MCF 10A (cell line): Measurements from ENCODE around the gene GRK3. TPM values are rescaled to one million over a fixed set of nuclear protein-coding genes. Genes with fewer than 3 reads are reported as not detected.
A peak's percentile ranks its signal among the peaks of the same experiment; 100 is the strongest.

ENCODE experiments used
- BruUV-seq: library from RNA; stranded (reverse); fragments of 400-500 nt; replicated peaks from 2 replicates; lab custom pipeline; 2021; lab: Mats Ljungman, UMichigan
- CTCF ChIA-PET: fragments of 300-600 bp; sonication (Branson Sonifier 250); formaldehyde crosslinking; extraction: SDS; loops from one replicate; lab custom pipeline; 2021; ENCODE audit warnings: antibody characterized with exemption, inconsistent platforms; lab: Yijun Ruan, JAX
- POLR2A ChIA-PET: fragments of 300-600, 350-650 bp; sonication (Branson Sonifier 250); formaldehyde crosslinking; extraction: SDS; loops from one replicate; lab custom pipeline; 2020; ENCODE audit warnings: antibody characterized with exemption, inconsistent platforms; lab: Yijun Ruan, JAX
- DNase-seq: peaks from one replicate; pipeline ENCODE4 v3.0.0-alpha.2; 2018; ENCODE audit not compliant: unreplicated experiment
- H3K27ac Mint-ChIP-seq: one replicate; pipeline ENCODE4 v1.8.0; 2022; ENCODE audit warnings: mild to moderate bottlenecking, low read depth, mixed read lengths; ENCODE audit not compliant: unreplicated experiment
- H3K27me3 Mint-ChIP-seq: one replicate; pipeline ENCODE4 v1.8.0; 2022; ENCODE audit warnings: mixed read lengths; ENCODE audit not compliant: insufficient read depth, unreplicated experiment
- H3K36me3 Mint-ChIP-seq: one replicate; pipeline ENCODE4 v1.8.0; 2022; ENCODE audit warnings: mild to moderate bottlenecking, moderate library complexity, mixed read lengths; ENCODE audit not compliant: insufficient read depth, unreplicated experiment
- H3K4me1 Mint-ChIP-seq: one replicate; pipeline ENCODE4 v1.8.0; 2022; ENCODE audit warnings: mixed read lengths; ENCODE audit not compliant: insufficient read depth, unreplicated experiment
- H3K4me3 Mint-ChIP-seq: one replicate; pipeline ENCODE4 v1.8.0; 2022; ENCODE audit warnings: mild to moderate bottlenecking, moderate library complexity, mixed read lengths; ENCODE audit not compliant: unreplicated experiment
- H3K9me3 Mint-ChIP-seq: one replicate; pipeline ENCODE4 v1.8.0; 2022; ENCODE audit warnings: mixed read lengths; ENCODE audit not compliant: unreplicated experiment
- intact Hi-C: fragments of 100-400 bp; cut with micrococcal nuclease; formaldehyde crosslinking; loops from 2 replicates; pipeline ENCODE4 v1.14.1; 2022
- total RNA-seq: library from RNA; stranded (reverse); gene quantifications from 2 replicates; pipeline ENCODE4 v1.2.3, GENCODE V29; 2022
- TF ChIP-seq, protein P1 (sequence below): fragments of 200-600 bp; IDR thresholded peaks from one replicate; pipeline ENCODE4 v1.8.0; 2022; ENCODE audit warnings: antibody characterized with exemption, mild to moderate bottlenecking; ENCODE audit not compliant: unreplicated experiment

The GRK3 gene
- total RNA-seq, 1 experiment from 2014 or later: 7.9 TPM

DNA sequence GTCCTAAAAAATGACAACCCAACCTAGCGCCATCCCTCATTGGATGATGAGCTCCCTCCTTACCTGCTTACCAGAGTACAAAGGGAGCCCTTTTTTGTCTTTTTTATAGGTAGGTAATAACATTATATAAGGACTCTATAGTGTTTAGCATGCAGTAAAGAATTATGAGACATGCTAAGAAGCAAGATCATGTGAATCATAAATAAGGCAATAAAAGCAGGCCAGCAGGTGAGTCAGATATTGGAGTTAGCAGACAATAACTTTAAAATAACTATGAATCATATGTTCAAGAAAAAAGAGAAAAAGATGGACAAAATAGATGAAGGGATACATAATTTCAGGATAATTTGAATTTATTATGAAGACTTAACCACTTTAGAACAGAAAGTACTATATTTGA is 81.5 kb downstream of the GRK3 start:
- Mint-ChIP-seq H3K4me1 (peaks cover 12% of the 10 kb centered on the region), H3K36me3 (peaks cover 6% of the 10 kb centered on the region), H3K9me3 (peaks cover 7% of the 10 kb centered on the region), H3K27ac (no peak overlapping the region), H3K4me3 (no peak overlapping the region), H3K27me3 (no peaks in the 10 kb centered on the region)
- ChIA-PET POLR2A (interaction anchor here (1.4 to 1.5 kb wide), 2 partner anchors 9 to 22 kb away, joined by 3 to 5 read pairs; no protein-coding TSS in a partner anchor), CTCF (interaction anchor here (0.7 kb wide), 2 partner anchors 10 to 1094 kb away, joined by 3 to 4 read pairs; no protein-coding TSS in a partner anchor)
- DNase-seq: peak; percentile 20
- BruUV-seq: no TSS peak
- intact Hi-C loops: no loop called here
- TF ChIP-seq, protein P1, sequence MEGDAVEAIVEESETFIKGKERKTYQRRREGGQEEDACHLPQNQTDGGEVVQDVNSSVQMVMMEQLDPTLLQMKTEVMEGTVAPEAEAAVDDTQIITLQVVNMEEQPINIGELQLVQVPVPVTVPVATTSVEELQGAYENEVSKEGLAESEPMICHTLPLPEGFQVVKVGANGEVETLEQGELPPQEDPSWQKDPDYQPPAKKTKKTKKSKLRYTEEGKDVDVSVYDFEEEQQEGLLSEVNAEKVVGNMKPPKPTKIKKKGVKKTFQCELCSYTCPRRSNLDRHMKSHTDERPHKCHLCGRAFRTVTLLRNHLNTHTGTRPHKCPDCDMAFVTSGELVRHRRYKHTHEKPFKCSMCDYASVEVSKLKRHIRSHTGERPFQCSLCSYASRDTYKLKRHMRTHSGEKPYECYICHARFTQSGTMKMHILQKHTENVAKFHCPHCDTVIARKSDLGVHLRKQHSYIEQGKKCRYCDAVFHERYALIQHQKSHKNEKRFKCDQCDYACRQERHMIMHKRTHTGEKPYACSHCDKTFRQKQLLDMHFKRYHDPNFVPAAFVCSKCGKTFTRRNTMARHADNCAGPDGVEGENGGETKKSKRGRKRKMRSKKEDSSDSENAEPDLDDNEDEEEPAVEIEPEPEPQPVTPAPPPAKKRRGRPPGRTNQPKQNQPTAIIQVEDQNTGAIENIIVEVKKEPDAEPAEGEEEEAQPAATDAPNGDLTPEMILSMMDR: no peak

DNA sequence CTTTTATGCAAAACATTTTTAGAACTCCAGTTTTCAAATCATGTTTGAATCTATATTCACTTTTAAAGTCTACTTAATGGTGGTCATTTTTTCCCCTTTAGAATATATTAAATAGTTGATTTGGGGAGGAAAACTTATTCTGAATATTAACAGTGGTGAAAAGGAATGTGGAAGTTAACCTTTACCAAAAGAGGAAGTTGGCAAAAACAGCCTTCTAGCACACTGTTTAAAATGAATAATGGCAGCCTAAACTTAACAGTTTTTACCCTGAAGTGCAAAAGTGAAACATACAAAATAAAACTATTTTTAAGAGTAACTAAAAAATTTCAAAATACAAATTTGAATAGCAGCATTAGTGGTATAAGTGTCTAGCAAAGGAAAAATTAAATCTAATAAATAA is 86.4 kb downstream of the GRK3 start:
- H3K36me3 Mint-ChIP-seq: peaks cover 6% of the 10 kb centered on the region
- intact Hi-C loops: no loop called here
- CTCF ChIA-PET: no interaction called here
- H3K4me3 Mint-ChIP-seq: no peak overlapping the region
- BruUV-seq: no TSS peak
- H3K9me3 Mint-ChIP-seq: no peaks in the 10 kb centered on the region
- POLR2A ChIA-PET: no interaction called here
- H3K27me3 Mint-ChIP-seq: no peaks in the 10 kb centered on the region
- no peak overlapping the region for H3K27ac Mint-ChIP-seq
- peaks cover 6% of the 10 kb centered on the region for H3K4me1 Mint-ChIP-seq
- DNase-seq: no peak
- TF ChIP-seq, protein P1: no peak

DNA sequence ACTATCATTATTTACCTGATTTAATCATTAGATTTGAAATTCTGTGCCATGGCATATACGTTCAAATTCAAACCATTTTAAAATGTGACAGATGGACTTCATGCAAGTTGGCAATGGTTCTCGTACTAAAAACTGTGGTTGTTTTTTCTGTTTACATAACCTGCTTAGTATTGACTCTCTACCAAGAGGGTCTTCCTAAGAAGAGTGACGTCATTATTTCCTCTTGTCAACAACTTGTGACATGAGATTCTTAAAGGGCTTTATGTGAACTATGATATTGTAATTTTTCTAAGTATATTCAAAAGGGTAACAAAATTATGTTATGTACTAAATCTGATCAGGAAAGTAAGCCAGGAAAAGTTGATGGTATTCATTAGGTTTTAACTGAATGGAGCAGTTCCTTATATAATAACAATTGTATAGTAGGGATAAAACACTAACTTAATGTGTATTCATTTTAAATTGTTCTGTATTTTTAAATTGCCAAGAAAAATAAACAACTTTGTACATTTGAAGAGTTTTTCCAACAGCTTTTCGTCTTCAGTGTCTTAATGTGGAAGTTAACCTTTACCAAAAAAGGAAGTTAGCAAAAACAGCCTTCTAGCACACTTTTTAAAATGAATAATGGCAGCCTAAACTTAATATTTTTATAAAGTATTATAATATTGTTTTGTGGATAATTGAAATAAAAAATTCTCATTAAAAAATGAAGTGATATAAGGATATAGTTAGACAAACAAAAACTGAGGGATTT is 87.0 kb downstream of the GRK3 start:
- H3K9me3 Mint-ChIP-seq: no peaks in the 10 kb centered on the region
- no TSS peak for BruUV-seq

DNA sequence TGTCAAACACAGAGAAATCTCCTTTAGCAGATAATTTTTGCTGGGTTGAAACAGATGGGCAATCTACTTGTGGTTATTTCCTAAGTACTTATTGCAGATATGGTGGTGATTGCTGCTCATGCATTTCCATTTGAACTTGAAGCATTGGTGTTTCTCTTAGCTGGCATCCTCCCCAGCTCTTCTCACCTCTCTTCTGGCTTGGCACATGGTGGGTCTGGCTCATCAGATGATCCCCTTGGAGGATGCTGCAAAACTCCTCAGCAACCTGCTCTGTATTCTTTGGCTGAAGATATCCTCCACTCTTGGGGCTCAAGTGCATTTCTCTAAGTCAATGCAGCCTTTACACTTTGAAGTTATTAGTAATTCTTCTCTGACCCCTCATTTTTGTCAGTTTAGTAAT is 90.2 kb downstream of the GRK3 start:
- H3K36me3 Mint-ChIP-seq: no peaks in the 10 kb centered on the region
- no peaks in the 10 kb centered on the region for H3K27me3 Mint-ChIP-seq
- ChIA-PET CTCF (no interaction called here), POLR2A (interaction anchor here (3.2 kb wide), 1 partner anchor 13 kb away, joined by 10 read pairs; no protein-coding TSS in a partner anchor)
- intact Hi-C loops: no loop called here
- no peak overlapping the region for H3K4me3 Mint-ChIP-seq
- BruUV-seq: no TSS peak
- no peak overlapping the region for H3K27ac Mint-ChIP-seq
- TF ChIP-seq, protein P1: no peak
- no peaks in the 10 kb centered on the region for H3K9me3 Mint-ChIP-seq
- no peak for DNase-seq
- H3K4me1 Mint-ChIP-seq: no peaks in the 10 kb centered on the region

More for the DNA sequence above, 87.0 kb downstream of the GRK3 start:
- Mint-ChIP-seq H3K27me3 (no peaks in the 10 kb centered on the region), H3K36me3 (no peaks in the 10 kb centered on the region), H3K4me1 (no peaks in the 10 kb centered on the region), H3K4me3 (no peak overlapping the region), H3K27ac (no peak overlapping the region)
- ChIA-PET CTCF (no interaction called here), POLR2A (no interaction called here)
- intact Hi-C loops: no loop called here
- DNase-seq: no peak
- TF ChIP-seq, protein P1: no peak
